ENCODE measurements around the gene KRT76.

GRCh38 chr12:52798003-52798670 lies 21.0 kb upstream of the KRT76 start:
- TF ChIP-seq RAD21 (IDR thresholded peaks at IDR 0.05; ENCODE audit: low read depth) (no peak), CTCF (IDR thresholded peaks at IDR 0.05 in 2 of 3, conservative IDR thresholded peaks at IDR 0.05 in 1 of 3; ENCODE audit: borderline replicate concordance in 1 of 3, insufficient read depth in 1 of 3, low read depth in 2 of 3, low read length in 2 of 3) (no peak), TCF7L2 (IDR thresholded peaks at IDR 0.05; ENCODE audit: borderline replicate concordance, extremely low read depth, insufficient read depth, insufficient read length) (no peak), EZH2 (IDR thresholded peaks at IDR 0.05) (no peak), REST (IDR thresholded peaks at IDR 0.05; ENCODE audit: low read depth) (no peak), CEBPB (IDR thresholded peaks at IDR 0.05; ENCODE audit: low read depth) (no peak), POLR2A (IDR thresholded peaks at IDR 0.05; ENCODE audit: borderline replicate concordance, extremely low read depth, insufficient read depth, insufficient read length) (no peak), YY1 (IDR thresholded peaks at IDR 0.05; ENCODE audit: extremely low read depth, insufficient replicate concordance, low read depth, low read length) (no peak), SP1 (IDR thresholded peaks at IDR 0.05; ENCODE audit: low read depth) (no peak)
